Activated CD8-positive, alpha-beta memory T cell treated with anti-CD3 and anti-CD28 coated beads, Interleukin-2, amount 50 U/mL, for 1 hour (primary cell): ENCODE data around the gene PCNX1.
A peak's percentile ranks its signal among the peaks of the same experiment; 100 is the strongest.
"Not testable (repeated sequence)": the region's sequence is repeated elsewhere in the genome, so short reads cannot be mapped to it uniquely, and the experiment has no call there.

ENCODE experiments used
- DNase-seq: peaks from one replicate; pipeline ENCODE4 v3.0.0-alpha.2; 2020; ENCODE audit errors: extremely low read depth

Gene PCNX1

GRCh38 chr14:70907176-70907995, at the start of gene PCNX1:
Gene PCNX1, plus strand, starts transcription at chr14:70907459. Its CDS starts 392 bp downstream, at chr14:70907851.
- DNase-seq, result peak; percentile 78

GRCh38 chr14:70857496-70857890, 49.8 kb upstream of the PCNX1 start:
- no peak for DNase-seq

GRCh38 chr14:70858641-70859040, 48.6 kb upstream of the PCNX1 start:
- DNase-seq, result no peak

GRCh38 chr14:70866992-70867391, 40.3 kb upstream of the PCNX1 start:
- DNase-seq, result not testable (repeated sequence)

GRCh38 chr14:70871001-70871400, 36.3 kb upstream of the PCNX1 start:
- DNase-seq, result no peak

GRCh38 chr14:70871863-70872677, 35.2 kb upstream of the PCNX1 start:
- no peak for DNase-seq

- DNase-seq, result no peak
These were observed 34.6 kb upstream of the PCNX1 start for GRCh38 chr14:70872678-70873020.

- DNase-seq, result no peak
These were observed 33.6 kb upstream of the PCNX1 start for GRCh38 chr14:70873627-70874026.

GRCh38 chr14:70875811-70876460, 31.3 kb upstream of the PCNX1 start:
- DNase-seq, result not testable (repeated sequence)

- DNase-seq, result no peak
These were observed 27.8 kb upstream of the PCNX1 start for GRCh38 chr14:70879448-70879847.

GRCh38 chr14:70880888-70881287, 26.4 kb upstream of the PCNX1 start:
- not testable (repeated sequence) for DNase-seq

GRCh38 chr14:70881549-70882177, 25.6 kb upstream of the PCNX1 start:
- DNase-seq, result no peak

GRCh38 chr14:70882776-70883492, 24.3 kb upstream of the PCNX1 start:
- DNase-seq, result no peak

GRCh38 chr14:70884595-70885342, 22.5 kb upstream of the PCNX1 start:
- no peak for DNase-seq

GRCh38 chr14:70885343-70886022, 21.8 kb upstream of the PCNX1 start:
- no peak for DNase-seq

GRCh38 chr14:70886421-70887206, 20.6 kb upstream of the PCNX1 start:
- no peak for DNase-seq

- DNase-seq, result no peak
These were observed 20.0 kb upstream of the PCNX1 start for GRCh38 chr14:70887207-70887681.

- DNase-seq, result no peak
These were observed 19.3 kb upstream of the PCNX1 start for GRCh38 chr14:70887737-70888499.
